HepG2 (cell line): ENCODE measurements around the gene N4BP2. TPM values are rescaled to one million over a fixed set of nuclear protein-coding genes. Genes with fewer than 3 reads are reported as not detected.

ENCODE experiments used
- DNMT3B ChIP-seq: conservative IDR thresholded peaks from 2 replicates; pipeline ENCODE4 v1.6.1; 2016; ENCODE audit warnings: missing biosample characterization, control low read depth
- FOXM1 ChIP-seq: sonication (generic); formaldehyde crosslinking; IDR thresholded peaks from 2 replicates; pipeline ENCODE4 v1.5.0; 2020; ENCODE audit warnings: missing genetic modification reagents
- GTF3A ChIP-seq: sonication (generic); formaldehyde crosslinking; conservative IDR thresholded peaks from 2 replicates; pipeline ENCODE4 v1.4.0; 2020; ENCODE audit warnings: mild to moderate bottlenecking, missing genetic modification reagents
- NPAS2 ChIP-seq: sonication (generic); formaldehyde crosslinking; IDR thresholded peaks from 2 replicates; pipeline ENCODE4 v1.8.0; 2022; ENCODE audit warnings: mild to moderate bottlenecking, missing genetic modification reagents, borderline replicate concordance
- PHF8 ChIP-seq: sonication (generic); formaldehyde crosslinking; IDR thresholded peaks from 2 replicates; pipeline ENCODE4 v1.5.0; 2020; ENCODE audit warnings: missing genetic modification reagents
- RELA ChIP-seq: sonication (generic); formaldehyde crosslinking; IDR thresholded peaks from 2 replicates; pipeline ENCODE4 v1.4.0; 2020; ENCODE audit warnings: missing genetic modification reagents
- RORA ChIP-seq: sonication (generic); formaldehyde crosslinking; IDR thresholded peaks from 2 replicates; pipeline ENCODE4 v1.5.0; 2020; ENCODE audit warnings: mild to moderate bottlenecking, missing genetic modification reagents, moderate library complexity
- SKI ChIP-seq: fragments of 450-650 bp; IDR thresholded peaks from one replicate; pipeline ENCODE4 v1.6.1; 2018; ENCODE audit warnings: mild to moderate bottlenecking; ENCODE audit not compliant: partially characterized antibody
- YEATS2 ChIP-seq: sonication (generic); formaldehyde crosslinking; IDR thresholded peaks from 2 replicates; pipeline ENCODE4 v1.4.0; 2020; ENCODE audit warnings: missing genetic modification reagents, borderline replicate concordance
- ZNF121 ChIP-seq: sonication (generic); formaldehyde crosslinking; IDR thresholded peaks from 2 replicates; pipeline ENCODE4 v1.5.0; 2020; ENCODE audit warnings: mild to moderate bottlenecking, missing genetic modification reagents
- ZNF282 ChIP-seq: fragments of 450-650 bp; IDR thresholded peaks from 2 replicates; pipeline ENCODE4 v1.6.1; 2018; ENCODE audit not compliant: partially characterized antibody
- ZNF678 ChIP-seq: sonication (generic); formaldehyde crosslinking; IDR thresholded peaks from 2 replicates; pipeline ENCODE4 v1.4.0; 2020; ENCODE audit warnings: mild to moderate bottlenecking, missing genetic modification reagents
- ZSCAN30 ChIP-seq: sonication (generic); formaldehyde crosslinking; IDR thresholded peaks from 2 replicates; pipeline ENCODE4 v1.5.0; 2020; ENCODE audit warnings: mild to moderate bottlenecking, missing genetic modification reagents
- polyA plus RNA-seq, 8 experiments: library from polyadenylated mRNA; depleted of rRNA in 3 of 8; stranded (reverse) in 7 of 8; unstranded in 1 of 8; fragments of >200 nt; fragmentation: Illumina TruSeq in 4 of 8; extraction: Trizol in 4 of 8; gene quantifications; 2 replicates each; pipeline versions ENCODE4 v1.2.1 to v1.2.3, GENCODE V29; 2011 to 2016; ENCODE audit warnings: low read depth in 4 of 8, missing spikeins in 1 of 8, mixed read lengths in 1 of 8; ENCODE audit not compliant: insufficient read depth in 1 of 8
- total RNA-seq, 5 experiments: library from RNA; depleted of rRNA; stranded (reverse); fragments of >200 nt; fragmentation: Illumina TruSeq; extraction: Trizol; gene quantifications; 2 replicates each; pipeline ENCODE4 v1.2.3, GENCODE V29; 2016; ENCODE audit warnings: low read depth in 1 of 5
- TF ChIP-seq, protein P1 (sequence below): sonication (generic); formaldehyde crosslinking; conservative IDR thresholded peaks from 2 replicates; pipeline ENCODE4 v1.8.0; 2022; ENCODE audit warnings: missing genetic modification reagents
- TF ChIP-seq, protein P2 (sequence below): IDR thresholded peaks from 2 replicates; pipeline ENCODE4 v1.6.1; 2018; ENCODE audit warnings: missing genetic modification reagents
- TF ChIP-seq, protein P3 (sequence below): sonication (generic); formaldehyde crosslinking; IDR thresholded peaks from 2 replicates; pipeline ENCODE4 v1.4.0; 2020; ENCODE audit warnings: mild to moderate bottlenecking, low read depth, missing genetic modification reagents
- TF ChIP-seq, protein P4 (sequence below): sonication (generic); formaldehyde crosslinking; IDR thresholded peaks from 2 replicates; pipeline ENCODE4 v1.5.0; 2020; ENCODE audit warnings: missing genetic modification reagents, mild to moderate bottlenecking, borderline replicate concordance
- TF ChIP-seq, protein P5 (sequence below): sonication (generic); formaldehyde crosslinking; IDR thresholded peaks from 2 replicates; pipeline ENCODE4 v1.4.0; 2020; ENCODE audit warnings: missing genetic modification reagents

N4BP2 gene
- total and polyA plus RNA-seq, 2 of the 13 experiments (the other 11 are each of a cell fraction or from before 2014, with no cell fraction given): 5.6 to 12.9 TPM

DNA sequence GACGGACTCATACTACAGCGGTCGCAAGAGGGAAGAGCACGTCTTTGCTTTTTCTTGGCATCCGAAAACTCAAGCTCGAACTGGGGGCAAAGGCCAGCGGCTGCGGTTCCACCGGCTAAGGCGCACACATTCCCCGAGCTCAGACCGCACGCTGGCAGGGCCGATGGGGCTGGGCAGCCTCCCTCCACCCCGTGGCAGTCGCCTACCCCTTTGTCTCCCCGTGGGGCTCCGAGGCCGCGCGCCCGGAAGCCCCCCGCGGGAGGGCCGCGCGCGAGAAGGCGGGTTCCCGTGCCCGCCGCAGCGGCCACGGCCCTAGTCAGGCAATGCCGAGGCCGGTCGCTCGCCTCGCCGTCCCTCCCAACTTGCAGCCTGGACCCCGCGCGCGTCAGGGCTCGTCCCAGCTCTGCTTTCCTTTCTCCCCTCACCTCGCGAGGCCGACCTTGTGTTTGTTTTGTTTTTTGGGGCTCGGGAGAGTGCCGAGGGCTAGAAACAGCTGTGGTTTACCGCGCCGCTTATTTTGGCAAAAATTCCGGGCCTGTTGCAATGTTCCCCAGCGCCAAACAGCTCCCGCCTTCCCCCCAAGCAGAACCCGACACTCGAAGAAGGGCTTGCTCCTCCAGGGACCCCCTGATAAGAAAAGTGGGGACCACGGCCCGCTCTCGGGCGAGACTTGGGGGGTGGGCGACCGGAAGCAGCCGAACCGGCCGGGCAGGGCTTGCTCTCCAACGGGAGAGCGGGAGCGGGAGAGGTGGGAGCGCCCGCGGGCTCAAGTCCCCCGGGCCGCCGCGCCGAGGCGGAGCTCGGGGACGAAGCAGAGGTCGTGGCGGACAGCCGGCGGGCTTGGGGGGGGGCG, 561 bp upstream of the N4BP2 start (continued):
- TF ChIP-seq, protein P1, sequence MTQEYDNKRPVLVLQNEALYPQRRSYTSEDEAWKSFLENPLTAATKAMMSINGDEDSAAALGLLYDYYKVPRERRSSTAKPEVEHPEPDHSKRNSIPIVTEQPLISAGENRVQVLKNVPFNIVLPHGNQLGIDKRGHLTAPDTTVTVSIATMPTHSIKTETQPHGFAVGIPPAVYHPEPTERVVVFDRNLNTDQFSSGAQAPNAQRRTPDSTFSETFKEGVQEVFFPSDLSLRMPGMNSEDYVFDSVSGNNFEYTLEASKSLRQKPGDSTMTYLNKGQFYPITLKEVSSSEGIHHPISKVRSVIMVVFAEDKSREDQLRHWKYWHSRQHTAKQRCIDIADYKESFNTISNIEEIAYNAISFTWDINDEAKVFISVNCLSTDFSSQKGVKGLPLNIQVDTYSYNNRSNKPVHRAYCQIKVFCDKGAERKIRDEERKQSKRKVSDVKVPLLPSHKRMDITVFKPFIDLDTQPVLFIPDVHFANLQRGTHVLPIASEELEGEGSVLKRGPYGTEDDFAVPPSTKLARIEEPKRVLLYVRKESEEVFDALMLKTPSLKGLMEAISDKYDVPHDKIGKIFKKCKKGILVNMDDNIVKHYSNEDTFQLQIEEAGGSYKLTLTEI: no peak
- TF ChIP-seq, protein P2, sequence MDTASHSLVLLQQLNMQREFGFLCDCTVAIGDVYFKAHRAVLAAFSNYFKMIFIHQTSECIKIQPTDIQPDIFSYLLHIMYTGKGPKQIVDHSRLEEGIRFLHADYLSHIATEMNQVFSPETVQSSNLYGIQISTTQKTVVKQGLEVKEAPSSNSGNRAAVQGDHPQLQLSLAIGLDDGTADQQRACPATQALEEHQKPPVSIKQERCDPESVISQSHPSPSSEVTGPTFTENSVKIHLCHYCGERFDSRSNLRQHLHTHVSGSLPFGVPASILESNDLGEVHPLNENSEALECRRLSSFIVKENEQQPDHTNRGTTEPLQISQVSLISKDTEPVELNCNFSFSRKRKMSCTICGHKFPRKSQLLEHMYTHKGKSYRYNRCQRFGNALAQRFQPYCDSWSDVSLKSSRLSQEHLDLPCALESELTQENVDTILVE (CRISPR knock-in tag): no peak
- TF ChIP-seq, protein P3, sequence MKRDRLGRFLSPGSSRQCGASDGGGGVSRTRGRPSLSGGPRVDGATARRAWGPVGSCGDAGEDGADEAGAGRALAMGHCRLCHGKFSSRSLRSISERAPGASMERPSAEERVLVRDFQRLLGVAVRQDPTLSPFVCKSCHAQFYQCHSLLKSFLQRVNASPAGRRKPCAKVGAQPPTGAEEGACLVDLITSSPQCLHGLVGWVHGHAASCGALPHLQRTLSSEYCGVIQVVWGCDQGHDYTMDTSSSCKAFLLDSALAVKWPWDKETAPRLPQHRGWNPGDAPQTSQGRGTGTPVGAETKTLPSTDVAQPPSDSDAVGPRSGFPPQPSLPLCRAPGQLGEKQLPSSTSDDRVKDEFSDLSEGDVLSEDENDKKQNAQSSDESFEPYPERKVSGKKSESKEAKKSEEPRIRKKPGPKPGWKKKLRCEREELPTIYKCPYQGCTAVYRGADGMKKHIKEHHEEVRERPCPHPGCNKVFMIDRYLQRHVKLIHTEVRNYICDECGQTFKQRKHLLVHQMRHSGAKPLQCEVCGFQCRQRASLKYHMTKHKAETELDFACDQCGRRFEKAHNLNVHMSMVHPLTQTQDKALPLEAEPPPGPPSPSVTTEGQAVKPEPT (CRISPR knock-in tag): peak; percentile 51; the same call in 1 of the 2 replicates
- no peak for TF ChIP-seq NPAS2 (CRISPR knock-in tag)
- peak; percentile 59; the same call in 1 of the 2 replicates for TF ChIP-seq ZNF678 (CRISPR knock-in tag)
- no peak for TF ChIP-seq RORA
- TF ChIP-seq RELA (CRISPR knock-in tag): peak; percentile 35; the same call in 1 of the 2 replicates
- no peak for TF ChIP-seq ZNF121
- TF ChIP-seq YEATS2: 0 out of 2 replicates have a peak, but pooled peaks have one; percentile 14
- TF ChIP-seq PHF8 (CRISPR knock-in tag): peak; percentile 70
- TF ChIP-seq ZSCAN30 (CRISPR knock-in tag): no peak
- TF ChIP-seq, protein P4, sequence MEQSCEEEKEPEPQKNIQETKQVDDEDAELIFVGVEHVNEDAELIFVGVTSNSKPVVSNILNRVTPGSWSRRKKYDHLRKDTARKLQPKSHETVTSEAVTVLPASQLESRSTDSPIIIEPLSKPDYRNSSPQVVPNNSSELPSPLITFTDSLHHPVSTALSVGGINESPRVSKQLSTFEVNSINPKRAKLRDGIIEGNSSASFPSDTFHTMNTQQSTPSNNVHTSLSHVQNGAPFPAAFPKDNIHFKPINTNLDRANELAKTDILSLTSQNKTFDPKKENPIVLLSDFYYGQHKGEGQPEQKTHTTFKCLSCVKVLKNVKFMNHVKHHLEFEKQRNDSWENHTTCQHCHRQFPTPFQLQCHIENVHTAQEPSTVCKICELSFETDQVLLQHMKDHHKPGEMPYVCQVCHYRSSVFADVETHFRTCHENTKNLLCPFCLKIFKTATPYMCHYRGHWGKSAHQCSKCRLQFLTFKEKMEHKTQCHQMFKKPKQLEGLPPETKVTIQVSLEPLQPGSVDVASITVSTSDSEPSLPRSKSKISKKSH (CRISPR knock-in tag): no peak; the same call in 1 of the 2 replicates
- no peak for TF ChIP-seq ZNF282
- TF ChIP-seq GTF3A (CRISPR knock-in tag): no peak; the same call in 1 of the 2 replicates
- 0 out of 2 replicates have a peak, but pooled peaks have one; percentile 34 for TF ChIP-seq DNMT3B
- TF ChIP-seq, protein P5, sequence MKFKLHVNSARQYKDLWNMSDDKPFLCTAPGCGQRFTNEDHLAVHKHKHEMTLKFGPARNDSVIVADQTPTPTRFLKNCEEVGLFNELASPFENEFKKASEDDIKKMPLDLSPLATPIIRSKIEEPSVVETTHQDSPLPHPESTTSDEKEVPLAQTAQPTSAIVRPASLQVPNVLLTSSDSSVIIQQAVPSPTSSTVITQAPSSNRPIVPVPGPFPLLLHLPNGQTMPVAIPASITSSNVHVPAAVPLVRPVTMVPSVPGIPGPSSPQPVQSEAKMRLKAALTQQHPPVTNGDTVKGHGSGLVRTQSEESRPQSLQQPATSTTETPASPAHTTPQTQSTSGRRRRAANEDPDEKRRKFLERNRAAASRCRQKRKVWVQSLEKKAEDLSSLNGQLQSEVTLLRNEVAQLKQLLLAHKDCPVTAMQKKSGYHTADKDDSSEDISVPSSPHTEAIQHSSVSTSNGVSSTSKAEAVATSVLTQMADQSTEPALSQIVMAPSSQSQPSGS: 0 out of 2 replicates have a peak, but pooled peaks have one; percentile 40
- no peak for TF ChIP-seq FOXM1 (CRISPR knock-in tag)
- peak; percentile 39 for TF ChIP-seq SKI
